Loucy (cell line): ENCODE results near the gene ERFL.

Experiments
- H2AFZ ChIP-seq: fragments of 200-600 bp; sonication (generic); 2 replicates; pipeline ENCODE4 v1.6.0; 2016; ENCODE audit warnings: antibody characterized with exemption, mild to moderate bottlenecking, low read length, moderate library complexity
- H3F3A ChIP-seq: fragments of 200-600 bp; 2 replicates; pipeline ENCODE4 v1.6.0; 2016; ENCODE audit warnings: antibody characterized with exemption, low read depth, mild to moderate bottlenecking
- H3K27me3 ChIP-seq: fragments of 200-600 bp; sonication (generic); 2 replicates; pipeline ENCODE4 v1.6.1; 2014; ENCODE audit warnings: low read length, mild to moderate bottlenecking; ENCODE audit not compliant: insufficient read depth, poor library complexity, severe bottlenecking
- H3K36me3 ChIP-seq: fragments of 200-600 bp; sonication (generic); 2 replicates; pipeline ENCODE4 v1.6.1; 2016; ENCODE audit warnings: low read length; ENCODE audit not compliant: insufficient read depth
- H3K4me1 ChIP-seq: fragments of 200-600 bp; sonication (generic); 2 replicates; pipeline ENCODE4 v1.5.1; 2014; ENCODE audit warnings: low read length, mild to moderate bottlenecking; ENCODE audit not compliant: insufficient read depth, poor library complexity, severe bottlenecking
- H3K4me2 ChIP-seq: fragments of 200-600 bp; sonication (generic); 2 replicates; pipeline ENCODE4 v1.6.0; 2014; ENCODE audit warnings: antibody characterized with exemption, low read length, low read depth, mild to moderate bottlenecking; ENCODE audit not compliant: poor library complexity, severe bottlenecking
- H3K4me3 ChIP-seq: fragments of 200-600 bp; sonication (generic); 2 replicates; pipeline ENCODE4 v1.5.1; 2014; ENCODE audit warnings: low read length, mild to moderate bottlenecking, mixed read lengths; ENCODE audit not compliant: poor library complexity, severe bottlenecking
- H3K79me2 ChIP-seq: fragments of 200-600 bp; sonication (generic); 2 replicates; pipeline ENCODE4 v1.6.1; 2014; ENCODE audit warnings: low read length; ENCODE audit not compliant: insufficient read depth
- H3K9ac ChIP-seq: fragments of 200-600 bp; sonication (generic); 2 replicates; pipeline ENCODE4 v1.6.0; 2014; ENCODE audit warnings: mild to moderate bottlenecking, low read depth, low read length, moderate library complexity; ENCODE audit not compliant: poor library complexity, severe bottlenecking
- H3K9me2 ChIP-seq: fragments of 200-600 bp; sonication (generic); replicated peaks from 2 replicates; pipeline ENCODE4 v1.6.1; 2016; ENCODE audit warnings: low read depth, low read length, mixed read lengths
- H3K9me3 ChIP-seq: fragments of 200-600 bp; sonication (generic); 2 replicates; pipeline ENCODE4 v1.6.1; 2014; ENCODE audit warnings: mild to moderate bottlenecking, antibody characterized with exemption, low read length, low read depth; ENCODE audit not compliant: insufficient read depth
- H4K20me1 ChIP-seq: fragments of 200-600 bp; sonication (generic); 2 replicates; pipeline ENCODE4 v1.6.0; 2014; ENCODE audit warnings: antibody characterized with exemption, low read length, mild to moderate bottlenecking; ENCODE audit not compliant: insufficient read depth, poor library complexity, severe bottlenecking
- EZH2phosphoT487 ChIP-seq: fragments of 200-600 bp; IDR thresholded peaks from 2 replicates; pipeline ENCODE4 v1.6.1; 2018; ENCODE audit warnings: antibody characterized with exemption, mild to moderate bottlenecking, moderate library complexity, borderline replicate concordance
- TF ChIP-seq, protein P1 (sequence below): fragments of 200-600 bp; sonication (generic); conservative IDR thresholded peaks from 2 replicates; pipeline ENCODE4 v1.5.1; 2014; ENCODE audit warnings: mild to moderate bottlenecking, antibody characterized with exemption, low read length

ERFL gene

DNA sequence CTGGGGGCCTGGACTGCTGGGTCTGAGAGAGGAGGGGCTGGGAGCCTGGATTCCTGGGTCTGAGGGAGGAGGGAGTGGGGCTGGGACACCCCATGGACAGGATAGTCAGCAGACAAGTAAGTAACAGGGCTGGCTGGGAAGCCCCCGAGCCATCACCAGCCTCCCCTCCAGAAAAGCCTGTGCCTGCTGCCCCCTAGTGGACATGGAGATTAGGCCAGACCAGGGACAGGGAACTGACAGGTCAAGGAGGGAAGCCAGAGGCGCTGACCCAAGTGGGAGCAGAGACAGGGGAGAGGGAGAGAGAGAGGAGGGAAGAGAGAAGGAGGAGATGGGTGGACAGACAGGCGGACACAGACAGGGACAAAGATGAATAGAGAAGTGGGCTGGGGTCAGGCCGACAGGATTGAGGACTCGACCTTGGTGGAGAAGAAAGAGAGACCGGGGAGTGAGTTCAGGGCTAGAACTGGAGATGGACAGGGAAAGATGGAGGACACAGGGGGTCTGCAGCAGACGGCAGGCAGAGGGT, 6.7 kb upstream of the ERFL start:
- Histone ChIP-seq H3K9me3 (no peaks in the 10 kb centered on the region), H3K4me1 (peaks cover 17% of the 10 kb centered on the region), H3K36me3 (no peaks in the 10 kb centered on the region), H3K4me2 (no peak overlapping the region), H3K4me3 (no peak overlapping the region), H3K79me2 (no peaks in the 10 kb centered on the region), H3F3A (0 out of 2 replicates have a peak, but pooled peaks cover 3% of the 10 kb centered on the region), H4K20me1 (no peaks in the 10 kb centered on the region), H3K9me2 (no peaks in the 10 kb centered on the region), H3K27me3 (no peaks in the 10 kb centered on the region), H3K9ac (peak overlapping the region; percentile 43), H2AFZ (no peak overlapping the region)
- no peak for TF ChIP-seq EZH2phosphoT487
- TF ChIP-seq, protein P1, sequence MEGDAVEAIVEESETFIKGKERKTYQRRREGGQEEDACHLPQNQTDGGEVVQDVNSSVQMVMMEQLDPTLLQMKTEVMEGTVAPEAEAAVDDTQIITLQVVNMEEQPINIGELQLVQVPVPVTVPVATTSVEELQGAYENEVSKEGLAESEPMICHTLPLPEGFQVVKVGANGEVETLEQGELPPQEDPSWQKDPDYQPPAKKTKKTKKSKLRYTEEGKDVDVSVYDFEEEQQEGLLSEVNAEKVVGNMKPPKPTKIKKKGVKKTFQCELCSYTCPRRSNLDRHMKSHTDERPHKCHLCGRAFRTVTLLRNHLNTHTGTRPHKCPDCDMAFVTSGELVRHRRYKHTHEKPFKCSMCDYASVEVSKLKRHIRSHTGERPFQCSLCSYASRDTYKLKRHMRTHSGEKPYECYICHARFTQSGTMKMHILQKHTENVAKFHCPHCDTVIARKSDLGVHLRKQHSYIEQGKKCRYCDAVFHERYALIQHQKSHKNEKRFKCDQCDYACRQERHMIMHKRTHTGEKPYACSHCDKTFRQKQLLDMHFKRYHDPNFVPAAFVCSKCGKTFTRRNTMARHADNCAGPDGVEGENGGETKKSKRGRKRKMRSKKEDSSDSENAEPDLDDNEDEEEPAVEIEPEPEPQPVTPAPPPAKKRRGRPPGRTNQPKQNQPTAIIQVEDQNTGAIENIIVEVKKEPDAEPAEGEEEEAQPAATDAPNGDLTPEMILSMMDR, result peak; percentile 93

GRCh38 chr19:41933693-41934426, 5.6 kb upstream of the ERFL start:
- Histone ChIP-seq H3K4me3 (no peak overlapping the region), H3K79me2 (peaks cover 8% of the 10 kb centered on the region; the same call in 1 of the 2 replicates), H3K36me3 (no peaks in the 10 kb centered on the region), H3K27me3 (no peaks in the 10 kb centered on the region), H4K20me1 (no peaks in the 10 kb centered on the region), H2AFZ (no peak overlapping the region), H3K4me2 (no peak overlapping the region), H3F3A (0 out of 2 replicates have a peak, but pooled peaks cover 3% of the 10 kb centered on the region), H3K9me2 (no peaks in the 10 kb centered on the region), H3K4me1 (peaks cover 24% of the 10 kb centered on the region), H3K9me3 (no peaks in the 10 kb centered on the region), H3K9ac (peak overlapping the region; percentile 9)
- TF ChIP-seq, protein P1, result no peak
- no peak for TF ChIP-seq EZH2phosphoT487

DNA sequence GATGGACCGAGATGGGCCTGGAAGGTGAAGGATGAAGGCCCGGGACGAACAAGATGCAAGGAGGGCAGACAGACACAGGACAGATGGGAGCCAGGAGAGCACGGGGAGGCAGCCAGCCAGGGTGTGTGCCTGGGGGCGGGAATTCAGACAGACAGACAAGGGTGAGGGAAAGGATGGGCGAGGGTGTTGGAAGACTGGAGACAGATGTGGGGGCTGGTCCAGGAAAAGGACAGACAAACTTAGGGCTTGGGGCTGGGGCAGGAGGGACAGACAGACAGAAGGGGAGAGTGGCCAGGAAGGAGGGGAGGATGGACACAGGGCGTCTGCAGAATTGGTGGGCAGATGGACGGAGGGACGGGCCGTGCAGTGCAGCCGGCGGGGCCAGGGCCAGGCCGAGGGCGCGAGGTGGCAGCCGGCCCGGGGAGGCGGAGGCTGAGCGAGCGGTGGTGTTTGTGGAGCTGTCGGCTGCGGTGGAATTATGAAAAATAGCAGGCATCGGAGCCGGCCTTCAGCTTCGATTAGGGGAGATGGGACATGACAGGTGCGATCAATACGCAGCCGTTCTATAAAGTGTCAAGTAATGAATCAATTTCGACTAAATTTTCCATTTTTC, 4.6 kb upstream of the ERFL start:
- no peaks in the 10 kb centered on the region for H3K27me3 ChIP-seq
- no peak overlapping the region for H3K4me2 ChIP-seq
- H3K9me3 ChIP-seq, result no peaks in the 10 kb centered on the region
- H3K4me3 ChIP-seq, result no peak overlapping the region
- H3K36me3 ChIP-seq, result no peaks in the 10 kb centered on the region
- no peak for TF ChIP-seq EZH2phosphoT487
- TF ChIP-seq, protein P1, result no peak
- H4K20me1 ChIP-seq, result no peaks in the 10 kb centered on the region
- 0 out of 2 replicates have a peak, but pooled peaks cover 3% of the 10 kb centered on the region for H3F3A ChIP-seq
- no peaks in the 10 kb centered on the region for H3K9me2 ChIP-seq
- no peak overlapping the region for H2AFZ ChIP-seq
- no peak overlapping the region for H3K9ac ChIP-seq
- peaks cover 24% of the 10 kb centered on the region for H3K4me1 ChIP-seq
- H3K79me2 ChIP-seq, result peaks cover 10% of the 10 kb centered on the region; the same call in 1 of the 2 replicates
